Suprapubic skin (tissue), 4 donors: Measurements from ENCODE around the gene FKBP10. TPM values are rescaled to one million over a fixed set of nuclear protein-coding genes. Genes with fewer than 3 reads are reported as not detected.

Experiments used
- DNase-seq, 2 donors: peaks; one replicate each; pipeline ENCODE4 v3.0.0-alpha.2; 2019; ENCODE audit warnings: low spot score in 2 of 2
- H3K27ac ChIP-seq: fragments of 200-600 bp; sonication (generic); one replicate; pipeline ENCODE4 v1.5.1; 2019
- H3K27me3 ChIP-seq: fragments of 200-600 bp; sonication (generic); one replicate; pipeline ENCODE4 v1.5.1; 2019
- H3K36me3 ChIP-seq: fragments of 200-600 bp; sonication (generic); one replicate; pipeline ENCODE4 v1.5.1; 2019
- H3K4me1 ChIP-seq: fragments of 200-600 bp; sonication (generic); one replicate; pipeline ENCODE4 v1.5.1; 2019
- H3K4me3 ChIP-seq: fragments of 200-600 bp; sonication (generic); one replicate; pipeline ENCODE4 v1.5.1; 2019; ENCODE audit warnings: mild to moderate bottlenecking
- H3K9me3 ChIP-seq: fragments of 200-600 bp; sonication (generic); one replicate; pipeline ENCODE4 v1.5.1; 2019
- EP300 ChIP-seq: sonication (generic); formaldehyde crosslinking; IDR thresholded peaks from one replicate; pipeline ENCODE4 v1.6.1; 2017; ENCODE audit warnings: antibody characterized with exemption
- POLR2A ChIP-seq, 2 donors: fragments of 450-650 bp; IDR thresholded peaks; one replicate each; pipeline ENCODE4 v1.6.1; 2017; ENCODE audit warnings: antibody characterized with exemption in 2 of 2, mild to moderate bottlenecking in 2 of 2, moderate library complexity in 2 of 2
- POLR2AphosphoS5 ChIP-seq, 3 donors: sonication (generic); formaldehyde crosslinking; IDR thresholded peaks; one replicate each; pipeline ENCODE4 v1.6.1; 2017; ENCODE audit warnings: antibody characterized with exemption in 3 of 3
- WGBS: methylation state at CpG from one replicate; pipeline ENCODE4 v1.1.5; 2018; 5-methylcytosine and 5-hydroxymethylcytosine counted together
- total RNA-seq, 4 donors: library from RNA; depleted of rRNA; stranded (reverse); fragments of >200 nt; gene quantifications; one replicate each; pipeline ENCODE4 v1.1.0, GENCODE V29; 2016
- TF ChIP-seq, protein P1 (sequence below), 2 donors: fragments of 200-600 bp in 1 of 2; fragments of 450-650 bp in 1 of 2; sonication (generic) in 1 of 2; IDR thresholded peaks; one replicate each; pipeline ENCODE4 v1.5.1; 2016 to 2019; ENCODE audit warnings: antibody characterized with exemption in 2 of 2, mild to moderate bottlenecking in 1 of 2, moderate library complexity in 1 of 2

FKBP10 gene
- total RNA-seq, 4 donors from 2014 or later = 11.7 to 14.8 (median 12.4) TPM

GRCh38 chr17:41813152-41813680, 412 bp downstream of the FKBP10 start:
- WGBS = 27% methylated on average over 12 of the region's 12 CpGs

DNA sequence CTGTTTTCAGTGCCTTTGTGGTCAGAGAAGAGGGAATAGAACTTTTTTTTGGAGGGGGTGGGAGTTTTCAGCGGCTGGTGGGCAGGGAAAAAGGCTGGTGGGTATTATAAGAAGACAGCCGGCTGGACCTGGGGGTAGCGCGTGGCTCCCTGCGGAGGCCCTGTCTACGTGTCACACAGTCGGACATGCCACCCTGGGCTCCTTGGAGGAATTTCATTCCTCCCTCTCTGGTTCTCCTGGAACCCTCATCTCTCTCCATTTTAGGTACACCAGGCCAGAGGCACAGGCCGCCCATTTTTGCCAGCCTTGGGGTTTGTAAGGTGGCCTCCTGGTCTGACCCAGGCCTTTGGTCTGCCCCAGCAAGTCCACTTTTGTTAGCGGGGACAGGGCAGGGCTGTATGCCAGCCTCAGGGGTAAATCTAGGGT, 908 bp downstream of the FKBP10 start:
- Histone ChIP-seq H3K27ac (no peak overlapping the region), H3K4me3 (peak overlapping the region; percentile 82), H3K27me3 (no peaks in the 10 kb centered on the region), H3K36me3 (no peaks in the 10 kb centered on the region), H3K9me3 (no peaks in the 10 kb centered on the region), H3K4me1 (peaks cover 44% of the 10 kb centered on the region)
- WGBS = 65% methylated on average over 9 of the region's 9 CpGs
- TF ChIP-seq EP300 (no peak), POLR2A (IDR thresholded peaks at IDR 0.05) (no peak), POLR2AphosphoS5 (IDR thresholded peaks at IDR 0.05) (no peak)
- TF ChIP-seq, protein P1, sequence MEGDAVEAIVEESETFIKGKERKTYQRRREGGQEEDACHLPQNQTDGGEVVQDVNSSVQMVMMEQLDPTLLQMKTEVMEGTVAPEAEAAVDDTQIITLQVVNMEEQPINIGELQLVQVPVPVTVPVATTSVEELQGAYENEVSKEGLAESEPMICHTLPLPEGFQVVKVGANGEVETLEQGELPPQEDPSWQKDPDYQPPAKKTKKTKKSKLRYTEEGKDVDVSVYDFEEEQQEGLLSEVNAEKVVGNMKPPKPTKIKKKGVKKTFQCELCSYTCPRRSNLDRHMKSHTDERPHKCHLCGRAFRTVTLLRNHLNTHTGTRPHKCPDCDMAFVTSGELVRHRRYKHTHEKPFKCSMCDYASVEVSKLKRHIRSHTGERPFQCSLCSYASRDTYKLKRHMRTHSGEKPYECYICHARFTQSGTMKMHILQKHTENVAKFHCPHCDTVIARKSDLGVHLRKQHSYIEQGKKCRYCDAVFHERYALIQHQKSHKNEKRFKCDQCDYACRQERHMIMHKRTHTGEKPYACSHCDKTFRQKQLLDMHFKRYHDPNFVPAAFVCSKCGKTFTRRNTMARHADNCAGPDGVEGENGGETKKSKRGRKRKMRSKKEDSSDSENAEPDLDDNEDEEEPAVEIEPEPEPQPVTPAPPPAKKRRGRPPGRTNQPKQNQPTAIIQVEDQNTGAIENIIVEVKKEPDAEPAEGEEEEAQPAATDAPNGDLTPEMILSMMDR (IDR thresholded peaks at IDR 0.05) = no peak
- no peak for DNase-seq

More at GRCh38 chr17:41813152-41813680, 412 bp downstream of the FKBP10 start:
- Histone ChIP-seq H3K27me3 (no peaks in the 10 kb centered on the region), H3K27ac (no peak overlapping the region), H3K9me3 (no peaks in the 10 kb centered on the region), H3K36me3 (no peaks in the 10 kb centered on the region), H3K4me1 (peaks cover 44% of the 10 kb centered on the region), H3K4me3 (peak overlapping the region; percentile 82)
- no peak for DNase-seq
- TF ChIP-seq POLR2AphosphoS5 (IDR thresholded peaks at IDR 0.05) (no peak), POLR2A (IDR thresholded peaks at IDR 0.05) (no peak), EP300 (no peak)
- TF ChIP-seq, protein P1 (IDR thresholded peaks at IDR 0.05) = no peak

DNA sequence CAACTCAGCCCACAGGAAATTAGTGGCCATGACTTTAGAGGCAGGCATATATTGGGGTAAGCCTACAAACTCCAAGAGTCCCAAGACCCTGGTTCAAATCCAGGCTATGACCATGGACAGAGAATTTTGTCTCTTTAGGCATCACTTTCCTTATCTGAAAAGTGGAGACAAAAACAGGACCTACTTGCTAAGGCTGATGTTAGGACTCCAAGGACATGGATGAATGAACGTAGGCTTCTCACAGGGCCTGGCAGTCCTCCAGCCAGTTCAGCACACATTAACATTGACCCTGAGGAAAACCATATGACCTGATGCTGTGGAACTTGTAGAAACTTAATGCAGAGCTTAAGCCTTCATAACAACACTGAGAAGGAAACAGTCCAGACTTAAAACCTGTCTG, 1.4 kb downstream of the FKBP10 start:
- DNase-seq = no peak
- Histone ChIP-seq H3K4me1 (peaks cover 44% of the 10 kb centered on the region), H3K27me3 (no peaks in the 10 kb centered on the region), H3K27ac (no peak overlapping the region), H3K36me3 (peaks cover 1% of the 10 kb centered on the region), H3K9me3 (no peaks in the 10 kb centered on the region), H3K4me3 (no peak overlapping the region)
- WGBS = 57% methylated on average over 1 of the region's 1 CpG
- TF ChIP-seq, protein P1 (IDR thresholded peaks at IDR 0.05) = no peak
- TF ChIP-seq EP300 (no peak), POLR2A (IDR thresholded peaks at IDR 0.05) (no peak), POLR2AphosphoS5 (IDR thresholded peaks at IDR 0.05) (no peak)

DNA sequence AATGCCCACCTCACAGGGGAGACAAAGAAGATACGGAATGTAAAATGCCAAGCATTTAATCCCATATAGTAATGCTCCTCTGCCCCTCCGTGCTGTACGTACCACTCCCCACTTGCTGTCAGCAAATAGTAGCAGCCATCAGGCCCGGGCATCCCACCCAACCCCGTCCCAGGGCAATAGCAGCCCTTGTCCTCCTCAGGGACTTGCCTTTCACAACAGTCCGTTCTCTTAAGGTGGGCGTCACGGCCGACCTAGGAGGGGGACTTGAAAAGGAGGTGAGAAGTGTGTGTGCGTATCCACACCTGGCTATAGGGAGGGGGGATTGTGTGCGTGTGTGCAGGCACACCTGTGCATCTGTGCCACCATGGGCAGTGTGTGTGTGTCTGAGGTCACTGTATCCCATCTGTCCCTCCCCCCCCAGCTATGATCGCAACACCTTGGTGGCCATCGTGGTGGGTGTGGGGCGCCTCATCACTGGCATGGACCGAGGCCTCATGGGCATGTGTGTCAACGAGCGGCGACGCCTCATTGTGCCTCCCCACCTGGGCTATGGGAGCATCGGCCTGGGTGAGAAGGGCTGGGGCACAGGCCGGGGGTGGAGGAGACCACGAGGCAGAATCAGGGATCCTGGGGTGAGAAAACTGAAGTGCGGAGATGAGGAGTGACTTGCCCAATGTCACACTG, 4.0 kb downstream of the FKBP10 start:
- no peak for TF ChIP-seq POLR2AphosphoS5 (IDR thresholded peaks at IDR 0.05)
- TF ChIP-seq, protein P1 (IDR thresholded peaks at IDR 0.05) = no peak
- TF ChIP-seq POLR2A (IDR thresholded peaks at IDR 0.05) = no peak
- no peak for TF ChIP-seq EP300
- H3K36me3 ChIP-seq = peaks cover 4% of the 10 kb centered on the region
- H3K4me3 ChIP-seq = no peak overlapping the region
- H3K27ac ChIP-seq = no peak overlapping the region
- no peaks in the 10 kb centered on the region for H3K9me3 ChIP-seq
- DNase-seq = no peak
- WGBS = 93% methylated on average over 20 of the region's 23 CpGs
- no peaks in the 10 kb centered on the region for H3K27me3 ChIP-seq
- H3K4me1 ChIP-seq = peaks cover 23% of the 10 kb centered on the region

- TF ChIP-seq POLR2A (IDR thresholded peaks at IDR 0.05) = no peak
- TF ChIP-seq, protein P1 (IDR thresholded peaks at IDR 0.05) = no peak
- no peak for TF ChIP-seq EP300
- TF ChIP-seq POLR2AphosphoS5 (IDR thresholded peaks at IDR 0.05) = no peak
- 97% methylated on average over 11 of the region's 20 CpGs for WGBS
- DNase-seq = no peak
- Histone ChIP-seq H3K27ac (no peak overlapping the region), H3K27me3 (no peaks in the 10 kb centered on the region), H3K4me1 (peaks cover 13% of the 10 kb centered on the region), H3K9me3 (no peaks in the 10 kb centered on the region), H3K36me3 (peaks cover 4% of the 10 kb centered on the region), H3K4me3 (no peak overlapping the region)
Measured at GRCh38 chr17:41818024-41818423, 5.2 kb downstream of the FKBP10 start.
